ENCODE results near the gene CT47A7.
"Not testable (repeated sequence)": the region's sequence is repeated elsewhere in the genome, so short reads cannot be mapped to it uniquely, and the experiment has no call there.

Gene CT47A7

DNA sequence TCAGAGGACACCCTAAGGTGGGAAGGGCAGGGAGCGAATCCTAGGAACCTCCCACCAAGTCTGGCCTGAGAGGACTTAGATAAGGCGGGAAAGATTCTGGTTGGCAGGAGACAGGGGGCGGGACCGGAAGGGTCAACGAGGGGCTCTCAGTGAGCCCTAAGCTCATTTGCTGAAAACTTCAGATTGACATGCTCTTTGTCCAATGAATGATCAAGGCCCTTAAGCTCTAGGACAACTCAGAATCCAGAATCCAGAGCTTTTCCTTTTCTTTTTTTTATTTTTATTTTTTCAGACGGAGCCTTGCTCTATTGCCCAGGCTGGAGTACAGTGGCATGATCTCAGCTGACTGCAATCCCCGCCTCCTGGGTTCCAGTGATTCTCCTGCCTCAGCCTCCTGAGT lies at the start of gene CT47A7:
Gene CT47A7 (minus strand): TSS at position 101 of the 400 bp plus-strand sequence. CDS start 255 bp downstream, outside the sequence.
- DNase-seq (ENCODE audit: low read depth), result not testable (repeated sequence)

DNA sequence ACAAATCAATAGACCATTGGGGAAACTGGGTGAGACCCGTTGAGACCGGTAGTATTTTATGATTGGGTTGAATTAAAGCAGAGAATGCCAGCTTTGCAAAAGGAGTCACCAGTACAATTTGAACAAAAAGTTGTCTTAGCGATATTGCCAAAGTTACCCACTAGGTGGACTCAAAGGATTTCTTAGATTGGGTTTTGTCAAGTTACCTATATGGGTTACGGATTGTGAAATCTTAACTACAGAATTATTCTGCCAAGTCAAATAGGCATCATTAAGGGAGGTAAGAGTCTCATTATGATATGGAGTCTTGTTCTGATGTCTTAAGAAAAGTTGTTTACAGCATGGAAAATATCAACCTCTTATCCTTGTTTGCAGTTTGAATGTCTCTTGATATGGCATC lies 44.2 kb upstream of the CT47A7 start:
- no peak for DNase-seq (ENCODE audit: low read depth)

DNA sequence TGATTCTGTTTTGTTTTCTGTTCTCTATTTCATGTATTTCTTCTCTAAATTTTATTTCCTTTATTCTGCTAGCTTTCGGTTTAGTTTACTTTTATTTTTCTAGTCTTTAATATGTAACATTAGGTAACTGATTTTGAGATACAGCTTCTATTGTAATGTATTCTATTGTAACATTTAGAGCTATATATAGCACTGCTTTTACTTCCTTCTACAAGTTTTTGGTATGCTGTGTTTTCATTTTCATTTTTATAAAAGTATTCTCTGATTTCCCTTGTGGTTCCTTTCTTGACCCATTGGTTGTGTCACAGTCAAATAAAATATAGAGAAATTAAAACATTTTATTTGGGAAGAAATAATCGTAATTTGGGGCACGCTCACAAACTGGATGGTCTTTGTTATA lies 43.0 kb upstream of the CT47A7 start:
- DNase-seq (ENCODE audit: low read depth), result no peak

- DNase-seq (ENCODE audit: low read depth), result not testable (repeated sequence)
Measured at GRCh38 chrX:120985660-120986059, 29.3 kb upstream of the CT47A7 start, which contains the start of gene CT47A1. CT47A1 (minus strand) TSS chrX:120985760; CDS start chrX:120985529, 231 bp downstream.
